HEK293T (cell line): Measurements from ENCODE around the gene CRIP1.

Source experiments
- CTCF ChIA-PET: fragments of 350-600 bp; formaldehyde crosslinking; extraction: SDS; loops from one replicate; lab custom pipeline; 2021; ENCODE audit warnings: antibody characterized with exemption, inconsistent platforms; lab: Yijun Ruan, JAX
- POLR2A ChIA-PET: fragments of 350-600 bp; formaldehyde crosslinking; extraction: SDS; loops from one replicate; lab custom pipeline; 2020; ENCODE audit warnings: antibody characterized with exemption, inconsistent platforms; lab: Yijun Ruan, JAX
- DNase-seq: peaks from one replicate; pipeline ENCODE4 v3.0.0; 2012; ENCODE audit warnings: mixed read lengths; ENCODE audit errors: extremely low spot score
- ARNT ChIP-seq: fragments of 450-650 bp; IDR thresholded peaks from 2 replicates; pipeline ENCODE4 v1.6.1; 2017; ENCODE audit warnings: mild to moderate bottlenecking
- BHLHE40 ChIP-seq: fragments of 450-650 bp; IDR thresholded peaks from 2 replicates; pipeline ENCODE4 v1.6.1; 2016; ENCODE audit warnings: mild to moderate bottlenecking, moderate library complexity, borderline replicate concordance
- CTBP1 ChIP-seq: fragments of 450-650 bp; IDR thresholded peaks from 2 replicates; pipeline ENCODE4 v1.6.1; 2016; ENCODE audit warnings: borderline replicate concordance
- ELF4 ChIP-seq: fragments of 450-650 bp; IDR thresholded peaks from 2 replicates; pipeline ENCODE4 v1.6.1; 2017; ENCODE audit warnings: antibody characterized with exemption
- FOXA1 ChIP-seq: fragments of 450-650 bp; IDR thresholded peaks from 2 replicates; pipeline ENCODE4 v1.6.1; 2016; ENCODE audit warnings: mild to moderate bottlenecking
- FOXK2 ChIP-seq: fragments of 450-650 bp; IDR thresholded peaks from 2 replicates; pipeline ENCODE4 v1.6.1; 2016; ENCODE audit warnings: mild to moderate bottlenecking
- FOXM1 ChIP-seq: fragments of 450-650 bp; IDR thresholded peaks from 2 replicates; pipeline ENCODE4 v1.6.1; 2017; ENCODE audit warnings: mild to moderate bottlenecking, borderline replicate concordance
- HDGF ChIP-seq: fragments of 450-650 bp; IDR thresholded peaks from 2 replicates; pipeline ENCODE4 v1.6.1; 2017; ENCODE audit warnings: antibody characterized with exemption, borderline replicate concordance
- L3MBTL2 ChIP-seq: fragments of 450-650 bp; conservative IDR thresholded peaks from 2 replicates; pipeline ENCODE4 v1.6.1; 2016; ENCODE audit warnings: mild to moderate bottlenecking
- LEF1 ChIP-seq: fragments of 450-650 bp; IDR thresholded peaks from 2 replicates; pipeline ENCODE4 v1.6.1; 2017; ENCODE audit warnings: mild to moderate bottlenecking, borderline replicate concordance
- NFRKB ChIP-seq: fragments of 450-650 bp; IDR thresholded peaks from 2 replicates; pipeline ENCODE4 v1.6.1; 2016; ENCODE audit warnings: mild to moderate bottlenecking, moderate library complexity
- PKNOX1 ChIP-seq: fragments of 450-650 bp; IDR thresholded peaks from 2 replicates; pipeline ENCODE4 v1.6.1; 2016
- SP1 ChIP-seq: fragments of 450-650 bp; IDR thresholded peaks from 2 replicates; pipeline ENCODE4 v1.6.1; 2017
- SUZ12 ChIP-seq: fragments of 450-650 bp; IDR thresholded peaks from 2 replicates; pipeline ENCODE4 v1.6.1; 2016; ENCODE audit warnings: mild to moderate bottlenecking
- TARDBP ChIP-seq: fragments of 450-650 bp; IDR thresholded peaks from 2 replicates; pipeline ENCODE4 v1.6.1; 2016
- ZNF384 ChIP-seq: fragments of 450-650 bp; IDR thresholded peaks from 2 replicates; pipeline ENCODE4 v1.6.1; 2016

The CRIP1 gene

GRCh38 chr14:105502446-105503295 lies 16.0 kb downstream of the CRIP1 start:
- TF ChIP-seq L3MBTL2 (no peak), TARDBP (no peak), FOXA1 (no peak), FOXM1 (no peak), PKNOX1 (no peak), CTBP1 (no peak), SP1 (no peak), ELF4 (no peak), SUZ12 (no peak), ZNF384 (no peak), FOXK2 (no peak), HDGF (no peak), ARNT (no peak), BHLHE40 (no peak)
- CTCF ChIA-PET = interaction anchor here (1.0 to 2.3 kb wide), 2 partner anchors 13 to 22 kb away, joined by 3 to 5 read pairs; no protein-coding TSS in a partner anchor
- no peak for DNase-seq
- POLR2A ChIA-PET = interaction anchor here (1.3 kb wide), 1 partner anchor 10 kb away, joined by 3 read pairs; no protein-coding TSS in a partner anchor

- TF ChIP-seq FOXA1 = no peak
- TF ChIP-seq ELF4 = no peak
- TF ChIP-seq TARDBP = no peak
- no peak for TF ChIP-seq NFRKB
- TF ChIP-seq ARNT = no peak
- no peak for TF ChIP-seq SUZ12
- no peak for TF ChIP-seq FOXK2
- TF ChIP-seq PKNOX1 = no peak
- TF ChIP-seq ZNF384 = no peak
- no peak for TF ChIP-seq CTBP1
- TF ChIP-seq LEF1 = no peak
- TF ChIP-seq SP1 = no peak
- no peak for TF ChIP-seq HDGF
- TF ChIP-seq FOXM1 = no peak
- no peak for TF ChIP-seq L3MBTL2
- TF ChIP-seq BHLHE40 = no peak
- ChIA-PET POLR2A (no interaction called here), CTCF (interaction anchor here (1.0 to 2.3 kb wide), 2 partner anchors 13 to 22 kb away, joined by 3 to 5 read pairs; no protein-coding TSS in a partner anchor)
- no peak for DNase-seq
Measured at GRCh38 chr14:105503296-105503640, 16.6 kb downstream of the CRIP1 start.

GRCh38 chr14:105503935-105504692 lies 17.4 kb downstream of the CRIP1 start:
- ChIA-PET POLR2A (no interaction called here), CTCF (no interaction called here)
- DNase-seq = no peak
- no peak for TF ChIP-seq ELF4
- no peak for TF ChIP-seq SP1
- no peak for TF ChIP-seq PKNOX1
- TF ChIP-seq LEF1 = no peak
- no peak for TF ChIP-seq FOXK2
- no peak for TF ChIP-seq BHLHE40
- TF ChIP-seq SUZ12 = no peak
- TF ChIP-seq HDGF = no peak
- TF ChIP-seq NFRKB = no peak
- no peak for TF ChIP-seq L3MBTL2
- TF ChIP-seq FOXM1 = no peak
- no peak for TF ChIP-seq CTBP1
- no peak for TF ChIP-seq ZNF384

GRCh38 chr14:105505101-105505500 lies 18.4 kb downstream of the CRIP1 start:
- TF ChIP-seq ELF4 (no peak), FOXA1 (no peak), LEF1 (no peak), SUZ12 (no peak), BHLHE40 (no peak), FOXM1 (no peak), NFRKB (no peak), HDGF (no peak), ARNT (no peak), CTBP1 (no peak), TARDBP (no peak), ZNF384 (no peak), PKNOX1 (no peak), L3MBTL2 (no peak), FOXK2 (no peak)
- DNase-seq = no peak
- ChIA-PET POLR2A (no interaction called here), CTCF (interaction anchor here (0.6 kb wide), 1 partner anchor 25 kb away, joined by 4 read pairs; no protein-coding TSS in a partner anchor)
